Panc1 (cell line): ENCODE measurements around the gene ANKLE1. TPM values are rescaled to one million over a fixed set of nuclear protein-coding genes. Genes with fewer than 3 reads are reported as not detected.
A peak's percentile ranks its signal among the peaks of the same experiment; 100 is the strongest.

ENCODE experiments used
- ATAC-seq: fragments of 200-7000 bp; cut with Tn5 transposase; 2 replicates; pipeline ENCODE4 v1.9.1; 2020; ENCODE audit warnings: mild to moderate bottlenecking, moderate library complexity
- BruUV-seq: library from RNA; stranded (reverse); fragments of 400-500 nt; replicated peaks from 2 replicates; lab custom pipeline; 2021; lab: Mats Ljungman, UMichigan
- CTCF ChIA-PET: fragments of 300-600 bp; sonication (Branson Sonifier 250); formaldehyde crosslinking; loops from one replicate; lab custom pipeline; 2022; ENCODE audit warnings: antibody characterized with exemption; lab: Charles Lee
- POLR2A ChIA-PET: fragments of 300-600 bp; sonication (Branson Sonifier 250); formaldehyde crosslinking; loops from one replicate; lab custom pipeline; 2022; ENCODE audit warnings: antibody characterized with exemption; lab: Charles Lee
- DNase-seq: peaks from one replicate; pipeline ENCODE4 v3.0.0-alpha.2; 2010; ENCODE audit warnings: low read depth, low spot score
- H3K27ac ChIP-seq: 2 replicates; pipeline ENCODE4 v1.5.1; 2011; ENCODE audit warnings: mild to moderate bottlenecking, low read length, inconsistent platforms
- H3K27me3 ChIP-seq: fragments of 200-500 bp; sonication (Bioruptor generic); 2 replicates; pipeline ENCODE4 v1.6.0; 2014; ENCODE audit warnings: low read length, inconsistent platforms; ENCODE audit not compliant: control insufficient read depth, insufficient read depth
- H3K36me3 ChIP-seq: fragments of 200-500 bp; sonication (Bioruptor generic); 2 replicates; pipeline ENCODE4 v1.5.1; 2014; ENCODE audit warnings: inconsistent platforms, mild to moderate bottlenecking, low read length, moderate library complexity; ENCODE audit not compliant: control insufficient read depth, insufficient read depth
- H3K4me1 ChIP-seq: 2 replicates; pipeline ENCODE4 v1.5.1; 2011; ENCODE audit warnings: inconsistent platforms, mild to moderate bottlenecking, low read length, moderate library complexity; ENCODE audit not compliant: control insufficient read depth, insufficient read depth
- H3K4me3 ChIP-seq, 2 experiments: 2 replicates each; pipeline ENCODE4 v1.5.1; 2011 to 2012; ENCODE audit warnings: low read depth in 2 of 2, low read length in 2 of 2, mild to moderate bottlenecking in 2 of 2, inconsistent platforms in 1 of 2, moderate library complexity in 1 of 2
- H3K9me3 ChIP-seq: fragments of 200-500 bp; sonication (Bioruptor generic); 2 replicates; pipeline ENCODE4 v1.5.1; 2014; ENCODE audit warnings: low read depth, mild to moderate bottlenecking, inconsistent platforms, low read length, moderate library complexity; ENCODE audit not compliant: control insufficient read depth, insufficient read depth
- CTCF ChIP-seq: fragments of 450-650 bp; IDR thresholded peaks from 2 replicates; pipeline ENCODE4 v1.5.1; 2017; ENCODE audit warnings: mild to moderate bottlenecking
- POLR2AphosphoS5 ChIP-seq: IDR thresholded peaks from 2 replicates; pipeline ENCODE4 v1.6.1; 2012; ENCODE audit warnings: mild to moderate bottlenecking, low read depth, low read length, moderate library complexity
- REST ChIP-seq, 2 experiments: IDR thresholded peaks; 2 replicates each; pipeline ENCODE4 v1.6.1; 2011 to 2012; ENCODE audit warnings: low read depth in 2 of 2, control low read depth in 1 of 2, low read length in 1 of 2, mild to moderate bottlenecking in 1 of 2, moderate library complexity in 1 of 2; ENCODE audit not compliant: insufficient read depth in 1 of 2
- SIN3A ChIP-seq: IDR thresholded peaks from 2 replicates; pipeline ENCODE4 v1.6.1; 2012; ENCODE audit warnings: low read depth, mild to moderate bottlenecking, low read length, moderate library complexity, borderline replicate concordance; ENCODE audit not compliant: insufficient read depth
- TCF7L2 ChIP-seq: IDR thresholded peaks from 2 replicates; pipeline ENCODE4 v1.6.1; 2011; ENCODE audit warnings: mild to moderate bottlenecking, low read depth, low read length, inconsistent platforms
- in situ Hi-C: cut with HindIII; loops from 2 replicates; pipeline ENCODE4 v1.10.0; 2016; ENCODE audit warnings: low sequenced_read_pairs, low pct_unique_long_range_greater_than_20kb
- intact Hi-C: fragments of 100-400 bp; cut with micrococcal nuclease; formaldehyde crosslinking; loops from one replicate; pipeline ENCODE4 v1.10.0; 2022; ENCODE audit not compliant: unreplicated experiment
- total RNA-seq: library from RNA; stranded (reverse); gene quantifications from one replicate; pipeline ENCODE4 v1.2.1, GENCODE V29; 2021; ENCODE audit not compliant: unreplicated experiment

The ANKLE1 gene
- total RNA-seq, 1 experiment from 2014 or later: 1.1 TPM

GRCh38 chr19:17234911-17235299, 46.8 kb upstream of the ANKLE1 start:
- ChIA-PET CTCF (no interaction called here), POLR2A (interaction anchor here (0.6 kb wide), 1 partner anchor 184 kb away, joined by 3 read pairs; no protein-coding TSS in a partner anchor)
- no peaks in the 10 kb centered on the region for H3K27me3 ChIP-seq
- intact Hi-C loops: no loop called here
- peak overlapping the region; percentile 57 to 80 for H3K4me3 ChIP-seq
- BruUV-seq: no TSS peak
- peaks cover 31% of the 10 kb centered on the region for H3K4me1 ChIP-seq
- no peaks in the 10 kb centered on the region for H3K9me3 ChIP-seq
- ATAC-seq (peak; percentile 68), DNase-seq (no peak)
- peak overlapping the region; percentile 92 for H3K27ac ChIP-seq
- TF ChIP-seq SIN3A: no peak
- no peak for TF ChIP-seq TCF7L2
- TF ChIP-seq REST (IDR thresholded peaks at IDR 0.05; ENCODE audit: insufficient read depth in 1 of 2, low read depth in 2 of 2, low read length in 1 of 2): no peak
- peak; percentile 53; the same call in 1 of the 2 replicates for TF ChIP-seq POLR2AphosphoS5
- TF ChIP-seq CTCF: no peak
- in situ Hi-C loops: no loop called here
- peaks cover 7% of the 10 kb centered on the region for H3K36me3 ChIP-seq

GRCh38 chr19:17235300-17235970, 46.3 kb upstream of the ANKLE1 start:
- no peak for DNase-seq
- POLR2A ChIA-PET: no interaction called here

More at GRCh38 chr19:17235300-17235970, 46.3 kb upstream of the ANKLE1 start:
- H3K36me3 ChIP-seq: peaks cover 7% of the 10 kb centered on the region
- ATAC-seq: peak; percentile 63
- TF ChIP-seq SIN3A: peak; percentile 45; the same call in 1 of the 2 replicates
- TF ChIP-seq REST (IDR thresholded peaks at IDR 0.05; ENCODE audit: insufficient read depth in 1 of 2, low read depth in 2 of 2, low read length in 1 of 2): no peak
- no peak; the same call in 1 of the 2 replicates for TF ChIP-seq CTCF
- no peak for TF ChIP-seq POLR2AphosphoS5
- in situ Hi-C loops (no loop called here), intact Hi-C loops (no loop called here)
- peaks cover 36% of the 10 kb centered on the region for H3K4me1 ChIP-seq
- no peaks in the 10 kb centered on the region for H3K27me3 ChIP-seq
- no peaks in the 10 kb centered on the region for H3K9me3 ChIP-seq
- CTCF ChIA-PET: no interaction called here
- peak overlapping the region; percentile 57 to 80 for H3K4me3 ChIP-seq
- no TSS peak for BruUV-seq
- H3K27ac ChIP-seq: peak overlapping the region; percentile 92
